Measurements from ENCODE around the gene TCIRG1. TPM values are rescaled to one million over a fixed set of nuclear protein-coding genes. Genes with fewer than 3 reads are reported as not detected.
A peak's percentile ranks its signal among the peaks of the same experiment; 100 is the strongest.

Gene TCIRG1
- total and polyA plus RNA-seq, 2 of the 13 experiments (the other 11 are each of a cell fraction or from before 2014, with no cell fraction given): 48.0 to 69.6 TPM

- TF ChIP-seq LCORL (IDR thresholded peaks at IDR 0.05) (no peak), LCORL (CRISPR knock-in tag; IDR thresholded peaks at IDR 0.05) (0 out of 2 replicates have a peak, but pooled peaks have one; percentile 22)
These were observed 17.5 kb upstream of the TCIRG1 start (continued) for GRCh38 chr11:68021167-68021787.

GRCh38 chr11:68022531-68022930 lies 16.3 kb upstream of the TCIRG1 start:
- no peak overlapping the region for H3K4me2 ChIP-seq (ENCODE audit: low read depth, low read length)
- TF ChIP-seq AGO2 (optimal IDR thresholded peaks at IDR 0.05; ENCODE audit: low read depth, low read length): peak; percentile 43
- TF ChIP-seq HIC2 (CRISPR knock-in tag; IDR thresholded peaks at IDR 0.05; ENCODE audit: low read depth): no peak
- H3K9ac ChIP-seq (ENCODE audit: insufficient read depth, low read depth, low read length): no peak overlapping the region
- FAIRE-seq (no peak), DNase-seq (ENCODE audit: low spot score) (no peak), ATAC-seq (no peak)
- H3K4me3 ChIP-seq (replicated peaks in 1 of 3; ENCODE audit: insufficient read depth in 1 of 3, low read depth in 2 of 3, low read length in 3 of 3): no peak overlapping the region
- in situ Hi-C loops (cut with HindIII; ENCODE audit: extremely low pct_ligation_motif_present, low pct_unique_long_range_greater_than_20kb) (no loop called here), intact Hi-C loops (cut with micrococcal nuclease; ENCODE audit: unreplicated experiment) (no loop called here)
- no TSS peak for BruUV-seq (replicated peaks)
- no peak overlapping the region for H2AFZ ChIP-seq (ENCODE audit: low read length)
- WGBS (ENCODE audit: low lambda C conversion rate): 100% methylated on average over 1 of the region's 13 CpGs
- H4K20me1 ChIP-seq (ENCODE audit: insufficient read depth, low read length): no peaks in the 10 kb centered on the region
- H3K27ac ChIP-seq (ENCODE audit: extremely low read length, insufficient read depth, low read length): no peak overlapping the region
- peaks cover 46% of the 10 kb centered on the region for H3K4me1 ChIP-seq (ENCODE audit: insufficient read depth, low read length)
- no peaks in the 10 kb centered on the region for H3K79me2 ChIP-seq (ENCODE audit: insufficient read depth, low read length)
- ChIA-PET CTCF (ENCODE audit: low intra/inter-chr PET ratio, low total read pairs) (no interaction called here), POLR2A (no interaction called here)
- H3K36me3 ChIP-seq (replicated peaks in 1 of 2; ENCODE audit: control insufficient read depth in 1 of 2, insufficient read depth in 2 of 2, low read length in 2 of 2): peaks cover 0 to 3% of the 10 kb centered on the region in 2 experiments; a peak in 1 of 5 replicates
- no peaks in the 10 kb centered on the region for H3K27me3 ChIP-seq (ENCODE audit: control insufficient read depth in 1 of 2, insufficient read depth in 2 of 2, low read length in 2 of 2)
- H3K9me3 ChIP-seq (ENCODE audit: low read length): no peaks in the 10 kb centered on the region

- ATAC-seq: no peak
- POLR2A ChIA-PET: interaction anchor here (1.1 kb wide), 1 partner anchor 17 kb away, joined by 6 read pairs; no protein-coding TSS in a partner anchor
- WGBS (ENCODE audit: low lambda C conversion rate): 85% methylated on average over 5 of the region's 5 CpGs
- no peak overlapping the region for H3K4me2 ChIP-seq (ENCODE audit: low read depth, low read length)
- no peaks in the 10 kb centered on the region for H3K9me3 ChIP-seq (ENCODE audit: low read length)
- peaks cover 45% of the 10 kb centered on the region for H3K4me1 ChIP-seq (ENCODE audit: insufficient read depth, low read length)
- FAIRE-seq: no peak
- intact Hi-C loops (cut with micrococcal nuclease; ENCODE audit: unreplicated experiment): no loop called here
- CTCF ChIA-PET (ENCODE audit: low intra/inter-chr PET ratio, low total read pairs): no interaction called here
- H3K4me3 ChIP-seq (replicated peaks in 1 of 3; ENCODE audit: insufficient read depth in 1 of 3, low read depth in 2 of 3, low read length in 3 of 3): no peak overlapping the region
- H2AFZ ChIP-seq (ENCODE audit: low read length): no peak overlapping the region
- H3K9ac ChIP-seq (ENCODE audit: insufficient read depth, low read depth, low read length): no peak overlapping the region
- peaks cover 3% of the 10 kb centered on the region for H3K79me2 ChIP-seq (ENCODE audit: insufficient read depth, low read length)
- peaks cover 0 to 3% of the 10 kb centered on the region in 2 experiments; a peak in 1 of 5 replicates for H3K36me3 ChIP-seq (replicated peaks in 1 of 2; ENCODE audit: control insufficient read depth in 1 of 2, insufficient read depth in 2 of 2, low read length in 2 of 2)
- no peak for TF ChIP-seq ZSCAN29 (CRISPR knock-in tag; conservative IDR thresholded peaks at IDR 0.05)
- TF ChIP-seq FOXK2 (IDR thresholded peaks at IDR 0.05): no peak
- TF ChIP-seq PAX8 (CRISPR knock-in tag; IDR thresholded peaks at IDR 0.05; ENCODE audit: borderline replicate concordance): no peak
- no peak for TF ChIP-seq REXO4 (CRISPR knock-in tag; IDR thresholded peaks at IDR 0.05; ENCODE audit: borderline replicate concordance)
- TF ChIP-seq DR1 (CRISPR knock-in tag; IDR thresholded peaks at IDR 0.05): no peak
- BruUV-seq (replicated peaks): no TSS peak
- H3K27ac ChIP-seq (ENCODE audit: extremely low read length, insufficient read depth, low read length): no peak overlapping the region
- no peaks in the 10 kb centered on the region for H3K27me3 ChIP-seq (ENCODE audit: control insufficient read depth in 1 of 2, insufficient read depth in 2 of 2, low read length in 2 of 2)
- in situ Hi-C loops (cut with HindIII; ENCODE audit: extremely low pct_ligation_motif_present, low pct_unique_long_range_greater_than_20kb): no loop called here
- no peak for DNase-seq (ENCODE audit: low spot score)
- no peaks in the 10 kb centered on the region for H4K20me1 ChIP-seq (ENCODE audit: insufficient read depth, low read length)
These were observed 14.3 kb upstream of the TCIRG1 start for GRCh38 chr11:68024508-68024907.

Measured in HepG2 (cell line).